Measurements from ENCODE around the gene FBXO42.

FBXO42 gene

DNA sequence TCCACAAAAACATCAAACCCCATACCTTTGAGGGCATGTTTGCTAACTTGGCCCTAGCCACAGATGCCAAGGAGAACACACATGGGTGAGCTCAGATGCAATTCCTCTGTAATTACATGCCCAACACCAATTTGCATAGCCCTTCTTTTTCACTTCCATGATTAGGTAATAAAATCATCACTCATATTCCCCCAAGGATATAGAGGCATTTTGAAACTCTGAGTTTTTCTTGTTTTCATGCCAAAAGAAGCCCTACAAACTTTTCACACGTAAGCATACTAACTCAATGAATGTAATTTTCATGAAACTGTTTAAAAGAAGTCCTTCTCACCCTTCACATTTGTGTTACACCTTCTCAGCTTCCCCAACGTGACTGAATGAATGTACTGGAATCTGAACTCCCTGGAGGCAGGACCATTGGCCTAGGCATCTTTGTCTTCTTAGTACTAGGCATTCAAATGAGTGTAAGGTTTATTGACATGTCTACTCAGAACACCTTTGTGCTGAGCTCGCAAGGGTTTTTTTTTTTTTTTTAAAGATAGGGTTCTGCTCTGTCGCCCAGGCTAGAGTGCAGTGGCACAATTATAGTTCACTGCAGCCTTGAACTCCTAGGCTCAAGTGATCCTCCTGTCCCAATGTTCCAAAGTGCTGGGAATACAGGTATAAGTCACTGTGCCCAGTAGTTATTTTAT is 31.0 kb downstream of the FBXO42 start:
- no peak for DNase-seq

DNA sequence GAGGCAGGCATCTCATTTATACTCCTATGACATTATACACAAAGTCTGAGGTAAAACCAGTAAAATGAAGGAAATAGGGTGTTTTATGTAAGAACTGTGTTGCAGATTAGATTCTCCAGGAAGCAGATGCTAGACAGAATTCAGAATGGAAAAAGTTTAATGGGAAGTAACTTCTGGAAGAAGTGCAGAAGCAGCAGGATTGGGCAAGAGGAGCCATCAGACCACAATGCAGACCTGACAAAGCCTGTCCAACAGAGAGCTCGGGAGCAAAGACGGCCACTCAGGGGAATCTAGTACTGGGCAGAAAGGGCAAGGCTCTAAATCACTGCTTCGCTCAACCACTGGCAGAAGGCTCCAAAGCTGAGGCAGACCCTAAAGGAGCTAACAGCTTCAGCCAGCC is 33.7 kb downstream of the FBXO42 start:
- DNase-seq: no peak

DNA sequence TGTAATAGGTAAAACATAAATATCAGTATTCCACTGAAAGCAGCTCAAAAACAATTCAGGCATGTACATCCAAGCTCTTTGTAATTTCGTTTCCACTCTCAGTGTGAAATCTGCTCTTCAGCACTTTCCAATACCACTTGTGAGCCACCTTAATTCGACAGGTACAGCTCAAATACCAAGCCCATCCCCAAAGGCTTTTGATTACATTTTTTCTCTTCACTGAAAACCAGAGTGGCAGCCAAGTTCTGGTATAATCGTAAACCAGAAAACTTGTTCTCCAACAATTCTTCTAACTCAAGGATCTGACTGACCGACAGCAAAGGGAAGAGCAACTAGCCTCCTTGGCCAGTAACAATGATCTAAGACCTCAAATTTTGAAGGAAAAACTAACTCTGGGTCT is 36.8 kb downstream of the FBXO42 start:
- no peak for DNase-seq

- no peak for DNase-seq
These were observed 45.1 kb downstream of the FBXO42 start for GRCh38 chr1:16307222-16307621.

GRCh38 chr1:16302709-16303627 is 49.3 kb downstream of the FBXO42 start:
- no peak for DNase-seq

GRCh38 chr1:16300436-16300835 is 51.8 kb downstream of the FBXO42 start:
- DNase-seq: no peak

- no peak for DNase-seq
These were observed 53.6 kb downstream of the FBXO42 start for GRCh38 chr1:16298653-16299052.

DNA sequence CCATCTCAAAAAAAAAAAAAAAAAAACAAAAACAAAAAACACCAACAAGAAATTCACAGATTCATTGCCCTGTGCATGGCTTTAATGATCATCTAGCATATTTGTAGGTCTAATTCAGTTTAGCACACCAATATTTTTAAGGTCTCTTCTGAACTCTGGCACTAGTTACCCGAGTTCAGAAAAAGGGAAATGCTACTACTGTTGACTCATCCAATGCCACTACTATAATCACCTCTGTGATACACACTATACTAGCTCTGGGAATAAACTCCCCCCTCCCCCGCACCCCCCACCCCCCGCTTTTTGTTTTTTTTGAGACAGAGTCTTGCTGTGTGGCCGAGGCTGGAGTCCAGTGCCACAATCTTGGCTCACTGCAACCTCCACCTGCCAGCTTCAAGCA is 55.6 kb downstream of the FBXO42 start:
- DNase-seq: no peak

- no peak for DNase-seq
These were observed 57.8 kb downstream of the FBXO42 start for GRCh38 chr1:16294219-16295212.

GRCh38 chr1:16293538-16293937 is 58.7 kb downstream of the FBXO42 start:
- no peak for DNase-seq

- DNase-seq: no peak
These were observed 59.5 kb downstream of the FBXO42 start for GRCh38 chr1:16292739-16293138.

GRCh38 chr1:16289959-16290358 is 62.3 kb downstream of the FBXO42 start:
- DNase-seq: no peak

DNA sequence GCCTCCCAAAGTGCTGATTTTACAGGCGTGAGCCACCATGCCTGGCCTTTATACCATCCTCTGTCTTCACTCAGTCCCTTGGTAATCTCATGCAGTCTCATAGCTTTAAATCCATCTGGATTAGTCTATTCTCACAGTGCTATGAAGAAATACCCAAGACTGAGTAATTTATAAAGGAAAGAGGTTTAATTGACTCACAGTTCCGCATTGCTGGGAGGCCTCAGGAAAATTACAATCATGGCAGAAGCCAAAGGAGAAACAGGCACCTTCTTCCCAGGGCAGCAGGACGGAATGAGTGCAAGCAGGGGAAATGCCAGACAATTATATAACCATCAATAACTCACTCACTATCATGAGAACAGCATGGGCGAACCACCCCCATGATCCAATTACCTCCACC is 66.2 kb downstream of the FBXO42 start:
- DNase-seq: no peak

GRCh38 chr1:16281765-16282164 is 70.5 kb downstream of the FBXO42 start:
- DNase-seq: no peak

- DNase-seq: no peak
These were observed 73.1 kb downstream of the FBXO42 start for GRCh38 chr1:16279186-16279585.

- DNase-seq: no peak
These were observed 75.8 kb downstream of the FBXO42 start for GRCh38 chr1:16276302-16277030.

DNA sequence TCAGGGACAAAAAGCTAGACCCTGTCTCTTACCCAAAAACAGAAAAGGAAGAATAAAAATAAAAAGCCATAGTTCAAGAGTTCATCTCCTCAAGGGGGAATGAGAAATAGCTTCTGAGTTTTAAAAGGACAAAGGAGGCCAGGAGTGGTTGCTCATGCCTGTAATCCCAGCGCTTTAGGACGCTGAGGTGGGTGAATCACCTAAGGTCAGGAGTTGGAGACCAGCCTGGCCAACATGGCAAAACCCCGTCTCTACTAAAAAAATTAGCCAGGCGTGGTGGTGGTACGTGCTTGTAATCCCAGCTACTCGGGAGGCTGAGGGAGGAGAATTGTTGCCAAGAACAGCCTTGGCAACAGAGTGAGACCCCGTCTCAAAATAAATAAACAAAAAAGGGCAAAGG is 76.7 kb downstream of the FBXO42 start:
- no peak for DNase-seq

GRCh38 chr1:16267690-16268180 is 84.5 kb downstream of the FBXO42 start:
- no peak for DNase-seq

DNA sequence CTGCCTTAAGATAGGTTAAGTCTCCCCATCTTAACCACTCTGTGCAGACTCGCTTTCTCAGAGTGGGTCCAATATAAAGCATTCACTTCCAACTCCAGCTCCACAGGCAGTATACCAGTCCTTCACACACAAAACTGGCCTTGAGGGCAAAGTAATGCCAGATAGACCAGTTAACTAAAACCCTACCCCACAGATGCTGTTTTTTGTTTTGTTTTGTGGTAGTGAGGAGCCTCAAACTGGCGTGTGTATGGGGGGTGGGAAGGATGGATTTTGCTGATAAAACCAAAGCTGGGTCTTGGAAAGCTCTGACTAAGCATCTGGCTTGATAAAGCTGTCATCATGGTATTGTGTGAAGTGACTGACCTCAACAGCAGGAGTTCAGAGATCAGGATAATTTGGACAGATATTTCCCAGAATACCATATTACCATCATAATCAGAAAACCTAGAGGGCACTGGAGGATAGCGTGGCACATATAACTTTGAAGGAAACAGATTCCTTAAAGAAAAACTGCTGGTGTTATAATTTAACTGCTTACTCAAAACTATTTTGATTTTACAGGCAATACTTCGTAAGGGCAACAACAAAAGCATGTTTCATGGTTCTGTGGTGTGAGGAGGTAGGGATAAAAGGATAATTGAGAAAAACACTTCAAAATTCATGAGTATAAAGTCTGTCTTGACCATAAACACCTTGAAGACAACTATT is 85.7 kb downstream of the FBXO42 start:
- DNase-seq: no peak

DNA sequence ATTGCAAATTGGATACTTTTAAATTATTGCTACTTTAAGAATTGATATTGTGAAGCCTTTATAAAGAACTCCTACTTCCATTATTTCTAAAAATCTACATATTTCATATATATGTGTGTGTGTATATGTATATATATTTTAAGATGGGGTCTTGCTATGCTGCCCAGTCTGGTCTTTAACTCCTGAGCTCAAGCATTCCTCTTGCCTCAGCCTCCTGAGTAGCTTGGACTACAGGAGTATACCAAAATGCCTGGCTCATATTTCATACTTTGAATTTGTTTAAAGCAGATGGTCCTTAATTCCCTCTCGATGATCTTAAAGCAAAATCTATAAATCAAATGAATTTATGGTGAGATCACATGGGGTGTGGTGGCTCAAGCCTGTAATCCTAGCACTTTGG is 90.2 kb downstream of the FBXO42 start:
- DNase-seq: no peak

DNA sequence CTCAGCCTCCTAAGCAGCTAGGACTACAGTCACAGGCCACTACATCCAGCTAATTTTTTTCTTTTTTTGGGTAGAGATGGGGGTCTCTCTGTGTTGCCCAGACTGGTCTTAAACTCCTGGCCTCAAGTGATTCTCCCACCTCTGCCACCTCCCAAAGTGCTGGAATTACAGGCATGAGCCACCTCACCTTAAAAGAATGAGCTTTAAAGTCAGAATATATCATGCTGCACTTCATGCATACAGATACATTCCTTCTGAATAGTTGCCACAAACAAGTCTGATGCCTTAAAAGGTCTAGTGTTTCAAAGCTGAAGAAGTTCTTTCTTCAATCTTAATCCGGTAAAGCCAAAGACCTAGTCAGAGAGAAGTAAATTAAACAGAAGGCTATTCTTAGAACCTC is 91.5 kb downstream of the FBXO42 start:
- DNase-seq: no peak
